K562 (cell line): ENCODE measurements around the gene EVI5. TPM values are rescaled to one million over a fixed set of nuclear protein-coding genes. Genes with fewer than 3 reads are reported as not detected.
A peak's percentile ranks its signal among the peaks of the same experiment; 100 is the strongest.

ENCODE experiments used
- ATAC-seq: fragments of 200-7000 bp; cut with Tn5 transposase; 3 replicates; pipeline ENCODE4 v1.9.1; 2020; ENCODE audit warnings: moderate library complexity
- BruUV-seq: library from RNA; stranded (reverse); fragments of 400-500 nt; replicated peaks from 2 replicates; lab custom pipeline; 2021; lab: Mats Ljungman, UMichigan
- CTCF ChIA-PET: fragments of 300-600 bp; formaldehyde crosslinking; extraction: SDS; loops from one replicate; lab custom pipeline; 2021; ENCODE audit warnings: low intra/inter-chr PET ratio; lab: Yijun Ruan, JAX
- POLR2A ChIA-PET: fragments of 300-600, 350-650 bp; sonication (Branson Sonifier 250); formaldehyde crosslinking; extraction: SDS; loops from one replicate; lab custom pipeline; 2021; ENCODE audit warnings: antibody characterized with exemption, inconsistent platforms; lab: Yijun Ruan, JAX
- DNase-seq, 4 experiments: peaks; one replicate each; pipeline versions ENCODE4 v3.0.0 to v3.0.0-alpha.2; 2011 to 2018; ENCODE audit warnings: low spot score in 3 of 4, mixed read lengths in 3 of 4; ENCODE audit errors: extremely low read depth in 1 of 4
- FAIRE-seq: peaks from 2 replicates; lab custom pipeline; 2011; peaks lifted over from hg19 to GRCh38; lab: Jason Lieb, UNC
- H2AFZ ChIP-seq: 2 replicates; pipeline ENCODE4 v1.6.0; 2011; ENCODE audit warnings: low read depth, low read length, control low read depth, inconsistent platforms
- H3K27ac ChIP-seq: fragments of 200-600 bp; 3 replicates; pipeline ENCODE4 v1.8.0; 2011; ENCODE audit warnings: low read depth, mild to moderate bottlenecking, control low read depth, inconsistent platforms, low read length, moderate library complexity, mixed read lengths; ENCODE audit errors: extremely low read depth
- H3K27me3 ChIP-seq, 2 experiments: fragments of 300-600 bp in 1 of 2; 2 replicates in 1 of 2; 3 replicates in 1 of 2; pipeline versions ENCODE4 v1.6.0 to v1.8.0; 2011; ENCODE audit warnings: inconsistent platforms in 2 of 2, low read length in 2 of 2, mild to moderate bottlenecking in 1 of 2, mixed read lengths in 1 of 2, moderate library complexity in 1 of 2; ENCODE audit not compliant: control insufficient read depth in 2 of 2, insufficient read depth in 2 of 2
- H3K36me3 ChIP-seq: fragments of 300-600 bp; 3 replicates; pipeline ENCODE4 v1.8.0; 2011; ENCODE audit warnings: mild to moderate bottlenecking, low read length, inconsistent platforms; ENCODE audit not compliant: control insufficient read depth, insufficient read depth
- H3K4me1 ChIP-seq, 2 experiments: fragments of 200-600 bp in 1 of 2; replicated peaks in 1 of 2; 2 replicates in 1 of 2; 3 replicates in 1 of 2; pipeline versions ENCODE4 v1.5.1 to v1.8.0; 2011; ENCODE audit warnings: inconsistent platforms in 2 of 2, low read length in 2 of 2, mild to moderate bottlenecking in 1 of 2, mixed read lengths in 1 of 2, moderate library complexity in 1 of 2; ENCODE audit not compliant: control insufficient read depth in 2 of 2, insufficient read depth in 2 of 2
- H3K4me2 ChIP-seq: 2 replicates; pipeline ENCODE4 v1.6.1; 2011; ENCODE audit warnings: low read length, control low read depth, inconsistent platforms, mixed read lengths; ENCODE audit not compliant: insufficient read depth
- H3K4me3 ChIP-seq: fragments of 200-600 bp; sonication (generic), shearing (Covaris generic); 2 replicates; pipeline ENCODE4 v1.5.1; 2016; ENCODE audit warnings: control low read depth, inconsistent platforms
- H3K79me2 ChIP-seq: fragments of 200-600 bp; 3 replicates; pipeline ENCODE4 v1.8.0; 2011; ENCODE audit warnings: low read length, inconsistent platforms; ENCODE audit not compliant: control insufficient read depth, insufficient read depth
- H3K9ac ChIP-seq, 2 experiments: 2 replicates each; pipeline versions ENCODE4 v1.6.0 to v1.6.1; 2011; ENCODE audit warnings: low read depth in 2 of 2, low read length in 2 of 2, control low read depth in 1 of 2, inconsistent platforms in 1 of 2, mild to moderate bottlenecking in 1 of 2, mixed read lengths in 1 of 2; ENCODE audit not compliant: insufficient read depth in 1 of 2
- H3K9me1 ChIP-seq: one replicate; pipeline ENCODE4 v1.6.0; 2011; ENCODE audit warnings: inconsistent platforms, mild to moderate bottlenecking, low read length, moderate library complexity; ENCODE audit not compliant: control insufficient read depth, insufficient read depth
- H3K9me3 ChIP-seq: replicated peaks from 2 replicates; pipeline ENCODE4 v1.5.1; 2011; ENCODE audit warnings: low read depth, low read length, inconsistent platforms; ENCODE audit not compliant: control insufficient read depth, insufficient read depth
- H4K20me1 ChIP-seq: replicated peaks from 2 replicates; pipeline ENCODE4 v1.6.1; 2011; ENCODE audit warnings: low read length, inconsistent platforms, mixed read lengths; ENCODE audit not compliant: control insufficient read depth, insufficient read depth
- HDAC8 ChIP-seq: fragments of 450-650 bp; IDR thresholded peaks from 2 replicates; pipeline ENCODE4 v1.6.1; 2016; ENCODE audit warnings: mild to moderate bottlenecking, missing genetic modification characterization, moderate library complexity, missing compliant biosample characterization
- HMGN3 ChIP-seq: IDR thresholded peaks from 2 replicates; pipeline ENCODE4 v1.6.1; 2011; ENCODE audit warnings: borderline replicate concordance, low read depth, mild to moderate bottlenecking, mixed read lengths, low read length; ENCODE audit not compliant: insufficient read length; ENCODE audit errors: extremely low read depth
- KAT7 ChIP-seq: sonication (generic); formaldehyde crosslinking; IDR thresholded peaks from 2 replicates; pipeline ENCODE4 v1.8.0; 2022; ENCODE audit warnings: missing genetic modification reagents, mild to moderate bottlenecking, borderline replicate concordance
- NUFIP1 ChIP-seq: fragments of 450-650 bp; IDR thresholded peaks from 2 replicates; pipeline ENCODE4 v1.6.1; 2018; ENCODE audit not compliant: partially characterized antibody
- RBBP5 ChIP-seq: fragments of 200-600 bp; sonication (generic); IDR thresholded peaks from 2 replicates; pipeline ENCODE4 v1.6.1; 2012; ENCODE audit warnings: borderline replicate concordance, mild to moderate bottlenecking, low read length, control low read depth, inconsistent platforms; ENCODE audit not compliant: insufficient read depth, poor library complexity, severe bottlenecking
- SNRNP70 ChIP-seq: fragments of 200-400 bp; formaldehyde crosslinking; optimal IDR thresholded peaks from 2 replicates; pipeline ENCODE3; 2017; ENCODE audit warnings: low read depth, low read length
- SOX6 ChIP-seq: fragments of 450-650 bp; IDR thresholded peaks from 2 replicates; pipeline ENCODE4 v1.6.1; 2014; ENCODE audit warnings: mild to moderate bottlenecking
- SRF ChIP-seq, 2 experiments: fragments of 250-450, 450-650 bp in 1 of 2; sonication (Bioruptor Pico) in 1 of 2; sonication (generic) in 1 of 2; formaldehyde crosslinking; IDR thresholded peaks; 2 replicates each; pipeline versions ENCODE4 v1.5.0 to v1.5.1; 2020 to 2022; ENCODE audit warnings: mild to moderate bottlenecking in 1 of 2, missing genetic modification reagents in 1 of 2
- SRSF9 ChIP-seq: fragments of 200-400 bp; formaldehyde crosslinking; IDR thresholded peaks from 2 replicates; pipeline ENCODE4 v1.6.1; 2017; ENCODE audit warnings: low read depth, low read length, borderline replicate concordance
- TCFL5 ChIP-seq: fragments of 250-450 bp; sonication (Bioruptor Pico); conservative IDR thresholded peaks from 2 replicates; pipeline ENCODE4 v1.6.1; 2021; ENCODE audit warnings: mild to moderate bottlenecking, moderate library complexity, matching md5 sums
- TRIM24 ChIP-seq, 2 experiments: fragments of 450-650 bp; IDR thresholded peaks; 2 replicates each; pipeline ENCODE4 v1.6.1; 2016
- ZNF431 ChIP-seq: sonication (generic); formaldehyde crosslinking; IDR thresholded peaks from 2 replicates; pipeline ENCODE4 v1.8.0; 2022; ENCODE audit warnings: mild to moderate bottlenecking, missing genetic modification reagents
- ZNF507 ChIP-seq: conservative IDR thresholded peaks from 2 replicates; pipeline ENCODE4 v1.6.1; 2017; ENCODE audit warnings: missing genetic modification characterization, missing compliant biosample characterization
- ZNF583 ChIP-seq: fragments of 250-450 bp; sonication (Bioruptor Pico); IDR thresholded peaks from 2 replicates; pipeline ENCODE4 v1.4.0; 2020
- ZNF77 ChIP-seq: fragments of 250-450 bp; sonication (Bioruptor Pico); IDR thresholded peaks from 2 replicates; pipeline ENCODE4 v1.5.0; 2020
- WGBS: fragments of 100-300 bp; shearing (Covaris generic); methylation state at CpG from one replicate; pipeline ENCODE4 v1.1.6; 2016; ENCODE audit warnings: low coverage, mixed read lengths; ENCODE audit not compliant: insufficient coverage; ENCODE audit errors: missing lambda C conversion rate; 5-methylcytosine and 5-hydroxymethylcytosine counted together
- in situ Hi-C: fragments of 300-500 bp; cut with MboI; formaldehyde crosslinking; loops from 4 replicates; pipeline ENCODE4 v1.15.0; 2018; ENCODE audit warnings: inconsistent platforms, mixed read lengths
- intact Hi-C: fragments of 100-400 bp; cut with micrococcal nuclease; formaldehyde crosslinking; loops from 2 replicates; pipeline ENCODE4 v1.14.2; 2022
- polyA plus RNA-seq, 8 experiments: library from polyadenylated mRNA; depleted of rRNA in 4 of 8; stranded (reverse) in 5 of 8; unstranded in 3 of 8; fragments of >200 nt; fragmentation: Nextera tagmentation in 2 of 8; fragmentation: Illumina TruSeq in 1 of 8; extraction: Ambion mirVana in 2 of 8; extraction: Trizol in 1 of 8; gene quantifications; 2 replicates each; pipeline versions ENCODE4 v1.2.1 to v1.2.3, GENCODE V29; 2011 to 2014; ENCODE audit warnings: inconsistent platforms in 1 of 8, missing spikeins in 1 of 8
- total RNA-seq, 7 experiments: library from RNA; depleted of rRNA in 6 of 7; stranded (reverse); fragments of >200 nt in 6 of 7; fragmentation: Illumina TruSeq in 2 of 7; extraction: Trizol in 2 of 7; gene quantifications; 2 replicates each; pipeline versions ENCODE4 v1.2.1 to v1.2.3, GENCODE V29; 2011 to 2021; ENCODE audit warnings: low replicate concordance in 1 of 7
- TF ChIP-seq, protein P1 (sequence below): fragments of 450-650 bp; conservative IDR thresholded peaks from 2 replicates; pipeline ENCODE4 v1.6.1; 2016; ENCODE audit warnings: missing genetic modification characterization, low read depth, mild to moderate bottlenecking, control low read depth, missing compliant biosample characterization
- TF ChIP-seq, protein P2 (sequence below): sonication (generic); formaldehyde crosslinking; IDR thresholded peaks from 2 replicates; pipeline ENCODE4 v1.8.0; 2022; ENCODE audit warnings: missing genetic modification reagents, mild to moderate bottlenecking, borderline replicate concordance
- TF ChIP-seq, protein P3 (sequence below): fragments of 200-800 bp; sonication (Bioruptor generic); IDR thresholded peaks from 2 replicates; pipeline ENCODE4 v1.6.1; 2017; ENCODE audit warnings: missing genetic modification characterization, missing compliant biosample characterization

The EVI5 gene
- total and polyA plus RNA-seq, 9 of the 15 experiments (the other 6 are each of a cell fraction or from before 2014, with no cell fraction given), result 1.7 to 50.1 (median 13.7) TPM

DNA sequence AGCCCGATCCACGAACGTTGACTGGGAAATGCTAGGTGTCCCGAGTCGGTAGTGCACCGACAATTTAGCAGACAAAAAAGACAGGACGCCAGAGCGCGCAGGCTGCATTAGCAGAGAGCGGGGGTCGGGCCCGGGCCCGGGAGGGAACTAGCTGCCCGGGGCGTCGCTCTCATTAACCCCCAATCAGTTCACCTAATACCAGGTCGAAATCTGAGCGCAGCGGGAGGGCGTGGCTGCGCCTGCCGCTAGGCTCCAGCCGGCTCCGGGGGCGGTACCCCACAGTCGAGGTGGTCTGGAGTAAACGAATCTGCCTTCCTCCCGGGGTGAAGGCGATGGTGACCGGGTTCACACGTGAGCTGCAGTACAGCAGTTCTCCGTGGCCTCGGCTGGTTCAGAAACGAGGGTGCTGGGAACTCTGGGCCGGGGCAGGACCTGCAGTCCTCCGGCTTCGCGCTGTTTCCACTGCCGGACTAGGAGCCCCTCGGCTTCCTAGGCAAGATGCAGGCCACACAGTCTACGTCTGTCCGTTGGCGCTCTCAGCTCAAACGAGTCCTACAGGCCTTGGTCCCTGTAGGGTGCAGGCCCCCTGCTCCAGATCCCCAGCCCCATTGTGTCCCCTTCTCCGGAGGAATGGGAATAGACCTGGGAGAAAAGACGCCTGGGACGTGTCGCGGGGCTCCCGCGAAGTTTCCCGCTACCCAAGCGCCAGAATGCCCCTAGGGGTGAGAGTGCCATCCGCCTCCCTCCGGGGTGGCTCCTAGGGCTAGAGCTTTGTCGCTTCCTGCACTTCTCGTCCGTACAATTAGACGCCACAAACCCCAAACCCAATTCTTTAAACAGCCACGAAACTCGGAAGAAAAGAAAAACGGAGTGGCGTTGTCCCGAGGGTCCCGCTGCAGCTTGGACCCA lies 300.2 kb downstream of the EVI5 start:
- Histone ChIP-seq H3K27ac (no peak overlapping the region), H3K27me3 (peaks cover 5 to 26% of the 10 kb centered on the region in 2 experiments; a peak in 3 of 5 replicates)
- DNase-seq, result peak in 2 of 4 experiments; percentile 15 to 31
- TF ChIP-seq, protein P1, sequence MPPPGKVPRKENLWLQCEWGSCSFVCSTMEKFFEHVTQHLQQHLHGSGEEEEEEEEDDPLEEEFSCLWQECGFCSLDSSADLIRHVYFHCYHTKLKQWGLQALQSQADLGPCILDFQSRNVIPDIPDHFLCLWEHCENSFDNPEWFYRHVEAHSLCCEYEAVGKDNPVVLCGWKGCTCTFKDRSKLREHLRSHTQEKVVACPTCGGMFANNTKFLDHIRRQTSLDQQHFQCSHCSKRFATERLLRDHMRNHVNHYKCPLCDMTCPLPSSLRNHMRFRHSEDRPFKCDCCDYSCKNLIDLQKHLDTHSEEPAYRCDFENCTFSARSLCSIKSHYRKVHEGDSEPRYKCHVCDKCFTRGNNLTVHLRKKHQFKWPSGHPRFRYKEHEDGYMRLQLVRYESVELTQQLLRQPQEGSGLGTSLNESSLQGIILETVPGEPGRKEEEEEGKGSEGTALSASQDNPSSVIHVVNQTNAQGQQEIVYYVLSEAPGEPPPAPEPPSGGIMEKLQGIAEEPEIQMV (tag), result no peak
- no peak for TF ChIP-seq ZNF431
- no peak for TF ChIP-seq SRF (CRISPR knock-in tag; IDR thresholded peaks at IDR 0.05)
- no peak for TF ChIP-seq ZNF583
- no peak for TF ChIP-seq SNRNP70
- TF ChIP-seq SRSF9, result no peak
- TF ChIP-seq KAT7 (CRISPR knock-in tag), result peak; percentile 31; the same call in 1 of the 2 replicates
- no peak for TF ChIP-seq TCFL5 (CRISPR knock-in tag)
- TF ChIP-seq SOX6, result no peak
- TF ChIP-seq ZNF507 (tag), result no peak
- no peak for TF ChIP-seq NUFIP1
- TF ChIP-seq, protein P2, sequence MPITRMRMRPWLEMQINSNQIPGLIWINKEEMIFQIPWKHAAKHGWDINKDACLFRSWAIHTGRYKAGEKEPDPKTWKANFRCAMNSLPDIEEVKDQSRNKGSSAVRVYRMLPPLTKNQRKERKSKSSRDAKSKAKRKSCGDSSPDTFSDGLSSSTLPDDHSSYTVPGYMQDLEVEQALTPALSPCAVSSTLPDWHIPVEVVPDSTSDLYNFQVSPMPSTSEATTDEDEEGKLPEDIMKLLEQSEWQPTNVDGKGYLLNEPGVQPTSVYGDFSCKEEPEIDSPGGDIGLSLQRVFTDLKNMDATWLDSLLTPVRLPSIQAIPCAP, result no peak
- TF ChIP-seq RBBP5, result no peak
- TF ChIP-seq ZNF77 (CRISPR knock-in tag), result no peak
- TF ChIP-seq, protein P3, sequence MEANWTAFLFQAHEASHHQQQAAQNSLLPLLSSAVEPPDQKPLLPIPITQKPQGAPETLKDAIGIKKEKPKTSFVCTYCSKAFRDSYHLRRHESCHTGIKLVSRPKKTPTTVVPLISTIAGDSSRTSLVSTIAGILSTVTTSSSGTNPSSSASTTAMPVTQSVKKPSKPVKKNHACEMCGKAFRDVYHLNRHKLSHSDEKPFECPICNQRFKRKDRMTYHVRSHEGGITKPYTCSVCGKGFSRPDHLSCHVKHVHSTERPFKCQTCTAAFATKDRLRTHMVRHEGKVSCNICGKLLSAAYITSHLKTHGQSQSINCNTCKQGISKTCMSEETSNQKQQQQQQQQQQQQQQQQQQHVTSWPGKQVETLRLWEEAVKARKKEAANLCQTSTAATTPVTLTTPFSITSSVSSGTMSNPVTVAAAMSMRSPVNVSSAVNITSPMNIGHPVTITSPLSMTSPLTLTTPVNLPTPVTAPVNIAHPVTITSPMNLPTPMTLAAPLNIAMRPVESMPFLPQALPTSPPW, result no peak
- peak; percentile 21 for TF ChIP-seq HMGN3
- no peak for TF ChIP-seq HDAC8 (tag)
- TF ChIP-seq TRIM24 (IDR thresholded peaks at IDR 0.05), result no peak

More for the DNA sequence above, 300.2 kb downstream of the EVI5 start:
- no peaks in the 10 kb centered on the region for H3K79me2 ChIP-seq
- no peaks in the 10 kb centered on the region for H3K36me3 ChIP-seq
- peak overlapping the region; percentile 67 for H3K4me2 ChIP-seq
- peaks cover 5% of the 10 kb centered on the region; the same call in 1 of the 2 replicates for H3K9me3 ChIP-seq
- FAIRE-seq (no peak), ATAC-seq (peak; percentile 33)
- no TSS peak for BruUV-seq
- H3K4me1 ChIP-seq, result peaks cover 0 to 24% of the 10 kb centered on the region in 2 experiments; a peak in 2 of 5 replicates
- no peaks in the 10 kb centered on the region for H3K9me1 ChIP-seq
- no peaks in the 10 kb centered on the region for H4K20me1 ChIP-seq
- in situ Hi-C loops, result no loop called here
- peak overlapping the region; percentile 50 for H3K4me3 ChIP-seq
- H3K9ac ChIP-seq, result peak overlapping the region; percentile 15 to 85; a peak in 3 of 4 replicates
- WGBS, result 23% methylated on average over 58 of the region's 65 CpGs
- H2AFZ ChIP-seq, result peak overlapping the region; percentile 82
- ChIA-PET CTCF (no interaction called here), POLR2A (interaction anchor here (0.9 kb wide), 1 partner anchor 186 kb away, joined by 3 read pairs; the partner anchor contains the start of genes GLMN and RPAP2)
- intact Hi-C loops, result no loop called here
